MM.1S (cell line): ENCODE results near the gene OR5K1.

Experiments
- DNase-seq: peaks from one replicate; pipeline ENCODE4 v3.0.0-alpha.2; 2015
- H2AFZ ChIP-seq: fragments of 300-600 bp; sonication (generic); 2 replicates; pipeline ENCODE4 v1.6.0; 2016; ENCODE audit warnings: antibody characterized with exemption, low read length
- H3F3A ChIP-seq: fragments of 300-600 bp; sonication (generic); 2 replicates; pipeline ENCODE4 v1.6.1; 2016; ENCODE audit warnings: mild to moderate bottlenecking, antibody characterized with exemption, low read length, moderate library complexity, mixed read lengths; ENCODE audit not compliant: insufficient read depth
- H3K27ac ChIP-seq: fragments of 300-600 bp; sonication (generic); 2 replicates; pipeline ENCODE4 v1.5.1; 2016; ENCODE audit warnings: mild to moderate bottlenecking, low read length
- H3K27me3 ChIP-seq: fragments of 300-600 bp; sonication (generic); replicated peaks from 2 replicates; pipeline ENCODE4 v1.6.0; 2016; ENCODE audit warnings: low read length; ENCODE audit not compliant: insufficient read depth
- H3K36me3 ChIP-seq: fragments of 300-600 bp; sonication (generic); replicated peaks from 2 replicates; pipeline ENCODE4 v1.6.1; 2016; ENCODE audit warnings: mild to moderate bottlenecking, low read length, mixed read lengths; ENCODE audit not compliant: insufficient read depth
- H3K4me1 ChIP-seq: fragments of 300-600 bp; sonication (generic); 2 replicates; pipeline ENCODE4 v1.6.1; 2016; ENCODE audit warnings: low read length, mixed read lengths
- H3K4me2 ChIP-seq: fragments of 300-600 bp; sonication (generic); 2 replicates; pipeline ENCODE4 v1.6.0; 2016; ENCODE audit warnings: low read depth, low read length
- H3K4me3 ChIP-seq: fragments of 300-600 bp; sonication (generic); 2 replicates; pipeline ENCODE4 v1.5.1; 2016; ENCODE audit warnings: low read length, mixed read lengths
- H3K79me2 ChIP-seq: fragments of 300-600 bp; sonication (generic); 2 replicates; pipeline ENCODE4 v1.6.1; 2016; ENCODE audit warnings: mixed run types, low read length, mixed read lengths
- H3K9ac ChIP-seq: fragments of 300-600 bp; sonication (generic); 2 replicates; pipeline ENCODE4 v1.6.1; 2016; ENCODE audit warnings: low read length, mixed read lengths
- H3K9me2 ChIP-seq: fragments of 300-600 bp; sonication (generic); replicated peaks from 2 replicates; pipeline ENCODE4 v1.6.1; 2016; ENCODE audit warnings: mild to moderate bottlenecking, low read length, mixed read lengths; ENCODE audit not compliant: insufficient read depth
- H3K9me3 ChIP-seq: fragments of 300-600 bp; sonication (generic); replicated peaks from 2 replicates; pipeline ENCODE4 v1.6.1; 2016; ENCODE audit warnings: mild to moderate bottlenecking, low read length, mixed read lengths; ENCODE audit not compliant: insufficient read depth
- H4K20me1 ChIP-seq: fragments of 300-600 bp; sonication (generic); 2 replicates; pipeline ENCODE4 v1.6.1; 2016; ENCODE audit warnings: mild to moderate bottlenecking, low read length, moderate library complexity, mixed read lengths; ENCODE audit not compliant: insufficient read depth
- EZH2 ChIP-seq: fragments of 300-600 bp; sonication (generic); optimal IDR thresholded peaks from 2 replicates; pipeline ENCODE3; 2017; ENCODE audit warnings: low read depth, mild to moderate bottlenecking, antibody characterized with exemption, low read length, mixed read lengths
- EZH2phosphoT487 ChIP-seq: fragments of 300-600 bp; sonication (generic); IDR thresholded peaks from 2 replicates; pipeline ENCODE4 v1.6.1; 2018; ENCODE audit warnings: antibody characterized with exemption, low read length
- TF ChIP-seq, protein P1 (sequence below): fragments of 300-600 bp; sonication (generic); IDR thresholded peaks from 2 replicates; pipeline ENCODE4 v1.5.1; 2016; ENCODE audit warnings: antibody characterized with exemption, low read length, mixed read lengths

Gene OR5K1

DNA sequence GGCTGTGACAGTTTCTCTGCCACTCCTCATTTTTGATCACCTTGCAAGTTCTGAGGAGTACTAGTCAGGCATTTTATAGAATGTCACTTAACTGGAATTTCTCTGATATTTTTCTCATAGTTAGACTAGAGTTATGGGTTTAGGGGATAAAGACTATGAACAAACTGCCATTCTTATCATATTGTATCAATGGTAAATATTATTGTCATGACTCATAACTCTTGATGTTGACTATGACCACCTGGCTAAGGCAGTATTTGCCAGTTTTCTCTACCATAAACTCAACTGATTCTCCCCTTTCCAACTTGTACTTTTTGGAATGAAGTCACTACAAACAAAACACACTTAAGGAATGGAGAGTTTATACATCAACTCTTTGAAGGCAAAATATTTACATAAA, 22.7 kb upstream of the OR5K1 start:
- no peaks in the 10 kb centered on the region for H3K79me2 ChIP-seq
- no peaks in the 10 kb centered on the region for H3K9me2 ChIP-seq
- H3K4me2 ChIP-seq = no peak overlapping the region
- DNase-seq = no peak
- H3K4me3 ChIP-seq = no peak overlapping the region
- no peak overlapping the region for H2AFZ ChIP-seq
- H3K9ac ChIP-seq = no peak overlapping the region
- H3F3A ChIP-seq = no peaks in the 10 kb centered on the region
- H4K20me1 ChIP-seq = no peaks in the 10 kb centered on the region
- TF ChIP-seq, protein P1, sequence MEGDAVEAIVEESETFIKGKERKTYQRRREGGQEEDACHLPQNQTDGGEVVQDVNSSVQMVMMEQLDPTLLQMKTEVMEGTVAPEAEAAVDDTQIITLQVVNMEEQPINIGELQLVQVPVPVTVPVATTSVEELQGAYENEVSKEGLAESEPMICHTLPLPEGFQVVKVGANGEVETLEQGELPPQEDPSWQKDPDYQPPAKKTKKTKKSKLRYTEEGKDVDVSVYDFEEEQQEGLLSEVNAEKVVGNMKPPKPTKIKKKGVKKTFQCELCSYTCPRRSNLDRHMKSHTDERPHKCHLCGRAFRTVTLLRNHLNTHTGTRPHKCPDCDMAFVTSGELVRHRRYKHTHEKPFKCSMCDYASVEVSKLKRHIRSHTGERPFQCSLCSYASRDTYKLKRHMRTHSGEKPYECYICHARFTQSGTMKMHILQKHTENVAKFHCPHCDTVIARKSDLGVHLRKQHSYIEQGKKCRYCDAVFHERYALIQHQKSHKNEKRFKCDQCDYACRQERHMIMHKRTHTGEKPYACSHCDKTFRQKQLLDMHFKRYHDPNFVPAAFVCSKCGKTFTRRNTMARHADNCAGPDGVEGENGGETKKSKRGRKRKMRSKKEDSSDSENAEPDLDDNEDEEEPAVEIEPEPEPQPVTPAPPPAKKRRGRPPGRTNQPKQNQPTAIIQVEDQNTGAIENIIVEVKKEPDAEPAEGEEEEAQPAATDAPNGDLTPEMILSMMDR = no peak
- TF ChIP-seq EZH2phosphoT487 (no peak), EZH2 (no peak)
- H3K27ac ChIP-seq = no peak overlapping the region
- H3K9me3 ChIP-seq = no peaks in the 10 kb centered on the region
- no peaks in the 10 kb centered on the region for H3K36me3 ChIP-seq
- no peaks in the 10 kb centered on the region for H3K27me3 ChIP-seq
- H3K4me1 ChIP-seq = no peaks in the 10 kb centered on the region

DNA sequence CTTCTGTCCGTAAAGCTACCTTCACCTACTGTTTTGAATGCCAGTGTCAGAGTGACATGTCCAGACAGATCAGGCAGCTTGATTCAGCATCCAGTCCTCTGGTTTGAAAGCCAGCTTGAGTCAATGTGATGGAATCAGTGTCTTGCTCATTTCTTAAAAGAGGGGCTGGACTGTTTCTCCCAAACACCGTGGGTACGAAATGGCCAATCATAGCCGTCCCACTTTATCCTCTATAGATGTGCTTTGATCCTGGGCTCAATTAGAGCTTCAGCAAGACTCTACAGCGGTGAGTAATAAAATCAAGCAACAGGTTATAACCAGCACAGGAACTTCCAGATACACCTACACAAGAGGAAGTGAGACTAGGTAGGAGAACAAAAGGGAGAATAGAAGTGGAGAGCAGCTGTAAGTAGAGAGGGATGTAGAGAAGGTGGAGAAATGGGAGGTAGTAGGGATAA, 17.0 kb upstream of the OR5K1 start:
- Histone ChIP-seq H3K27ac (no peak overlapping the region), H3K9me2 (no peaks in the 10 kb centered on the region), H2AFZ (0 out of 2 replicates have a peak overlapping the region, but pooled peaks have one; percentile 3), H3K4me3 (no peak overlapping the region), H3K9me3 (no peaks in the 10 kb centered on the region), H3K9ac (no peak overlapping the region), H3F3A (peaks cover 14% of the 10 kb centered on the region), H3K79me2 (no peaks in the 10 kb centered on the region), H3K27me3 (no peaks in the 10 kb centered on the region), H3K4me1 (peaks cover 30% of the 10 kb centered on the region), H3K4me2 (peak overlapping the region; percentile 3; the same call in 1 of the 2 replicates), H4K20me1 (no peaks in the 10 kb centered on the region), H3K36me3 (no peaks in the 10 kb centered on the region)
- DNase-seq = no peak
- TF ChIP-seq EZH2 (no peak), EZH2phosphoT487 (no peak)

DNA sequence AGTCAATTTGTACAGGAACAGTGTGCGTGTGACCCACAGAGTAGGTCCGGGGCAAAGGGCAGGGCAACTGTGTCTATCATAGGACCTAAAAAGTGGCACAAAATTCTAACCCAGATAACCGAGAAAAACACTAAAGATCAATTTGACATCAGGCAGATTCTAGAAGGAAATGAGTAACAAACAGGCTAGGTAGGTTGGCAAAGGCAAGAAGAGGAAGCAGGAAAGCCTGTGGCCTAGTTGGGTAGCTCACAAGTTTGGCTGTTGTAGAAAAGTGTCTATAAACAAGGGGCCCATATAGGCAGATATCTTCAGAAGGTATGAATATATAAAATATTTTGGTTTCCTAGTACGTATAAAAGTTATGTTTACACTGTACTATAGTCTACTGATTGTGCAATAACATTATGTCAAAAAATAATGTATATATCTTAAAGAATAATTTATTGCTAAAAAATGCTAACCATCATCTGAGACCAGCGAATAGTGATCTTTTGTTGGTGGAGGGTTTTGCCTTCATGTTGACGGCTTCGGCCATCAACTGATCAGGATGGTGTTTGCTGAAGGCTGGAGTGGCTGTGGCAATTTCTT, 13.3 kb upstream of the OR5K1 start:
- peaks cover 14% of the 10 kb centered on the region for H3F3A ChIP-seq
- H3K9me3 ChIP-seq = no peaks in the 10 kb centered on the region
- no peak overlapping the region for H3K4me2 ChIP-seq
- no peak overlapping the region for H2AFZ ChIP-seq
- H4K20me1 ChIP-seq = no peaks in the 10 kb centered on the region
- no peaks in the 10 kb centered on the region for H3K9me2 ChIP-seq
- DNase-seq = no peak
- no peaks in the 10 kb centered on the region for H3K79me2 ChIP-seq
- peak overlapping the region; percentile 19; the same call in 1 of the 2 replicates for H3K27ac ChIP-seq
- H3K36me3 ChIP-seq = no peaks in the 10 kb centered on the region
- H3K27me3 ChIP-seq = no peaks in the 10 kb centered on the region
- H3K9ac ChIP-seq = no peak overlapping the region
- H3K4me1 ChIP-seq = peaks cover 30% of the 10 kb centered on the region
- no peak for TF ChIP-seq EZH2phosphoT487
- TF ChIP-seq EZH2 = no peak
- TF ChIP-seq, protein P1 = no peak
- no peak overlapping the region for H3K4me3 ChIP-seq

DNA sequence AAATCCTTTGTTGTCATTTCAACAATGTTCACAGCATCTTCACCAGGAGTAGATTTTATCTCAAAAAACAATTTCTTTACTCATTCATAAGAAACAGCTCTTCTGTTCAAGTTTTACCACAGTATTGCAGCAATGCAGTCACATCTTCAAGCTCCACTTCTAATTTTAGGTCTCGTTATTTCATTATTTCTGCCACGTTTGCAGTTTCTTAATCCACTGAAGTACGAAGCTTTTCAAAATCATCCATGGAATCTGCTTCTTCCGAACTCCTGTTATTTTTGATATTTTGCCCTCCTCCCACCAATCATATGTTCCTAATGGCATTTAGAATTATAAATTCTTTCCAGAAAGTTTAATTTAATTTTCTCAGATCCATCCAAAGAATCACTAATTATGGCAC, 12.6 kb upstream of the OR5K1 start:
- H3K27me3 ChIP-seq = no peaks in the 10 kb centered on the region
- peaks cover 30% of the 10 kb centered on the region for H3K4me1 ChIP-seq
- H3K4me2 ChIP-seq = no peak overlapping the region
- H3K9ac ChIP-seq = no peak overlapping the region
- no peaks in the 10 kb centered on the region for H4K20me1 ChIP-seq
- DNase-seq = no peak
- H3K36me3 ChIP-seq = no peaks in the 10 kb centered on the region
- H3F3A ChIP-seq = peaks cover 14% of the 10 kb centered on the region
- no peak for TF ChIP-seq EZH2
- no peak for TF ChIP-seq EZH2phosphoT487
- TF ChIP-seq, protein P1 = no peak
- no peaks in the 10 kb centered on the region for H3K9me2 ChIP-seq
- H3K79me2 ChIP-seq = no peaks in the 10 kb centered on the region
- no peak overlapping the region for H3K4me3 ChIP-seq
- H3K27ac ChIP-seq = no peak overlapping the region
- H2AFZ ChIP-seq = no peak overlapping the region
- H3K9me3 ChIP-seq = no peaks in the 10 kb centered on the region
